DND-41 (cell line): ENCODE measurements around the gene KAT6B.

Experiments
- CTCF ChIP-seq: IDR thresholded peaks from 2 replicates; pipeline ENCODE4 v1.5.1; 2012; ENCODE audit warnings: borderline replicate concordance, low read length, moderate library complexity, mild to moderate bottlenecking; ENCODE audit not compliant: poor library complexity, severe bottlenecking; ENCODE audit errors: extremely low read depth
- EZH2 ChIP-seq: IDR thresholded peaks from 3 replicates; pipeline ENCODE4 v1.6.1; 2012; ENCODE audit warnings: borderline replicate concordance, low read depth, mild to moderate bottlenecking, moderate library complexity, low read length, inconsistent platforms; ENCODE audit not compliant: severe bottlenecking

DNA sequence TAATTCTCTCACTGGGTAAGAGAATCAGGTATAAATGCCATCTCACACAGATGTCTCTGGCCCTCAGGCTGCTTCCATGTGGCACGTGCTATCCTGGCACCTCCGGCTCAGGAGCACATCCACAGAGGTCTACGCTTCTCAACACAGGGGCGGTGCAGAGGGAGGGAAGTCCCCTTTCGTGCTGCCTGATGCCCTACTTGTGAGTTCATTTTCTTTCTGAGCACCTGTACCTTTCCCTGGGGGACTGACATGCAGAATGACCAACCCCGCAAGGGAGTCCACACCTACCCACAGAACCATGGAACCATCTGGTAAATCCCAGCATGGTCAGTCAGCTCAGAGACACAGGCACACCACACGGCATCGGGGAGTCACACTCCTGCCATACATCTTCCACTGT lies 186.1 kb downstream of the KAT6B start:
- no peak for TF ChIP-seq CTCF
- TF ChIP-seq EZH2, result no peak
